H1 (cell line): Measurements from ENCODE around the gene EXOC5. TPM values are rescaled to one million over a fixed set of nuclear protein-coding genes. Genes with fewer than 3 reads are reported as not detected.

Source experiments
- CTCF ChIA-PET: fragments of 300-600 bp; sonication (Branson Sonifier 250); formaldehyde crosslinking; loops from one replicate; lab custom pipeline; 2021; ENCODE audit not compliant: partially characterized antibody; lab: Charles Lee
- POLR2A ChIA-PET: fragments of 300-600 bp; sonication (Branson Sonifier 250); formaldehyde crosslinking; loops from one replicate; lab custom pipeline; 2021; ENCODE audit warnings: inconsistent platforms; ENCODE audit not compliant: partially characterized antibody; lab: Charles Lee
- DNase-seq, 2 experiments: peaks; one replicate each; pipeline versions ENCODE4 v3.0.0 to v3.0.0-alpha.2; 2010 to 2022; ENCODE audit warnings: low spot score in 2 of 2, low read depth in 1 of 2, mixed read lengths in 1 of 2
- FAIRE-seq: peaks from 2 replicates; lab custom pipeline; 2011; peaks lifted over from hg19 to GRCh38; lab: Jason Lieb, UNC
- H2AFZ ChIP-seq: 2 replicates; pipeline ENCODE4 v1.8.1; 2012; ENCODE audit warnings: low read length, inconsistent platforms
- H2AK5ac ChIP-seq: 2 replicates; pipeline ENCODE4 v1.6.1; 2013; ENCODE audit warnings: low read depth, low read length
- H2BK120ac ChIP-seq: replicated peaks from 2 replicates; pipeline ENCODE3; 2013; ENCODE audit warnings: low read depth, low read length, inconsistent platforms
- H2BK12ac ChIP-seq: 2 replicates; pipeline ENCODE4 v1.6.1; 2013; ENCODE audit warnings: low read depth, low read length
- H2BK15ac ChIP-seq: 2 replicates; pipeline ENCODE4 v1.6.1; 2013; ENCODE audit warnings: low read length
- H2BK20ac ChIP-seq: 2 replicates; pipeline ENCODE4 v1.6.1; 2013; ENCODE audit warnings: low read length
- H2BK5ac ChIP-seq: 2 replicates; pipeline ENCODE4 v1.6.1; 2013; ENCODE audit warnings: low read depth, low read length
- H3K14ac ChIP-seq: 2 replicates; pipeline ENCODE4 v1.6.1; 2013; ENCODE audit warnings: inconsistent platforms; ENCODE audit not compliant: insufficient read length
- H3K18ac ChIP-seq: 2 replicates; pipeline ENCODE4 v1.6.1; 2013; ENCODE audit warnings: low read length; ENCODE audit errors: extremely low read depth
- H3K23ac ChIP-seq: 2 replicates; pipeline ENCODE4 v1.6.1; 2013; ENCODE audit warnings: inconsistent platforms; ENCODE audit not compliant: insufficient read length
- H3K23me2 ChIP-seq: 2 replicates; pipeline ENCODE4 v1.6.1; 2013; ENCODE audit warnings: low read depth, low read length
- H3K27ac ChIP-seq: 2 replicates; pipeline ENCODE4 v1.6.1; 2011; ENCODE audit warnings: low read depth, low read length, inconsistent platforms
- H3K27me3 ChIP-seq, 4 experiments: replicated peaks in 1 of 4; 1 replicate in 1 of 4; 2 replicates in 3 of 4; pipeline versions ENCODE4 v1.6.1 to v1.8.1; 2011 to 2013; ENCODE audit warnings: low read length in 3 of 4, mild to moderate bottlenecking in 3 of 4, inconsistent platforms in 2 of 4, mixed read lengths in 2 of 4, moderate library complexity in 1 of 4; ENCODE audit not compliant: control insufficient read depth in 3 of 4, insufficient read depth in 3 of 4; ENCODE audit errors: extremely low read depth in 1 of 4
- H3K36me3 ChIP-seq, 4 experiments: 2 replicates each; pipeline versions ENCODE4 v1.6.1 to v1.8.1; 2011 to 2013; ENCODE audit warnings: mild to moderate bottlenecking in 4 of 4, low read length in 3 of 4, moderate library complexity in 2 of 4, control low read depth in 1 of 4, inconsistent platforms in 1 of 4; ENCODE audit not compliant: insufficient read depth in 4 of 4, control insufficient read depth in 2 of 4
- H3K4ac ChIP-seq: replicated peaks from 2 replicates; pipeline ENCODE3; 2013; ENCODE audit warnings: low read length, low read depth, mixed read lengths, inconsistent platforms; ENCODE audit not compliant: insufficient read length
- H3K4me1 ChIP-seq, 4 experiments: replicated peaks in 1 of 4; 1 replicate in 1 of 4; 2 replicates in 3 of 4; pipeline versions ENCODE4 v1.6.1 to v1.8.1; 2011 to 2013; ENCODE audit warnings: low read length in 3 of 4, inconsistent platforms in 2 of 4, mixed read lengths in 1 of 4; ENCODE audit not compliant: insufficient read depth in 4 of 4, control insufficient read depth in 3 of 4
- H3K4me2 ChIP-seq, 2 experiments: 2 replicates each; pipeline versions ENCODE4 v1.6.1 to v1.8.1; 2011 to 2013; ENCODE audit warnings: low read depth in 2 of 2, low read length in 2 of 2, control low read depth in 1 of 2, inconsistent platforms in 1 of 2, mild to moderate bottlenecking in 1 of 2; ENCODE audit not compliant: insufficient read depth in 1 of 2
- H3K4me3 ChIP-seq, 4 experiments: fragments of 200-600, 300-600 bp in 1 of 4; sonication (generic), shearing (Covaris generic), sonication (Bioruptor Twin) in 1 of 4; 2 replicates each; pipeline versions ENCODE4 v1.5.1 to v1.8.1; 2011 to 2016; ENCODE audit warnings: low read length in 4 of 4, low read depth in 3 of 4, control low read depth in 2 of 4, inconsistent platforms in 2 of 4, mild to moderate bottlenecking in 2 of 4, mixed read lengths in 1 of 4, moderate library complexity in 1 of 4; ENCODE audit not compliant: insufficient read depth in 2 of 4; ENCODE audit errors: extremely low read depth in 1 of 4
- H3K56ac ChIP-seq: replicated peaks from 2 replicates; pipeline ENCODE3; 2013; ENCODE audit warnings: low read depth, mild to moderate bottlenecking, mixed read lengths, low read length, inconsistent platforms; ENCODE audit not compliant: insufficient read length
- H3K79me1 ChIP-seq: 2 replicates; pipeline ENCODE4 v1.6.1; 2013; ENCODE audit warnings: low read depth, low read length, control low read depth
- H3K79me2 ChIP-seq, 2 experiments: 2 replicates each; pipeline versions ENCODE4 v1.6.1 to v1.8.1; 2012 to 2013; ENCODE audit warnings: low read length in 2 of 2, mild to moderate bottlenecking in 2 of 2, inconsistent platforms in 1 of 2; ENCODE audit not compliant: insufficient read depth in 2 of 2, control insufficient read depth in 1 of 2
- H3K9ac ChIP-seq, 4 experiments: replicated peaks in 1 of 4; 1 replicate in 1 of 4; 2 replicates in 3 of 4; pipeline versions ENCODE4 v1.6.1 to v1.8.1; 2011 to 2013; ENCODE audit warnings: low read depth in 3 of 4, low read length in 3 of 4, control low read depth in 2 of 4, mild to moderate bottlenecking in 2 of 4, moderate library complexity in 2 of 4, inconsistent platforms in 1 of 4; ENCODE audit errors: extremely low read depth in 1 of 4
- H3K9me3 ChIP-seq, 2 experiments: 2 replicates each; pipeline versions ENCODE4 v1.6.1 to v1.8.1; 2012 to 2013; ENCODE audit warnings: mild to moderate bottlenecking in 2 of 2, moderate library complexity in 2 of 2, control low read depth in 1 of 2, inconsistent platforms in 1 of 2, low read depth in 1 of 2, low read length in 1 of 2, mixed read lengths in 1 of 2; ENCODE audit not compliant: insufficient read depth in 2 of 2
- H4K20me1 ChIP-seq, 2 experiments: replicated peaks in 1 of 2; 2 replicates each; pipeline versions ENCODE3 to v1.8.1; 2011 to 2013; ENCODE audit warnings: inconsistent platforms in 2 of 2, low read length in 2 of 2, mild to moderate bottlenecking in 1 of 2; ENCODE audit not compliant: insufficient read depth in 2 of 2, control insufficient read depth in 1 of 2
- H4K5ac ChIP-seq: 2 replicates; pipeline ENCODE4 v1.6.1; 2013; ENCODE audit warnings: low read length, low read depth, mixed read lengths, inconsistent platforms; ENCODE audit not compliant: insufficient read length
- H4K8ac ChIP-seq: 2 replicates; pipeline ENCODE4 v1.8.0; 2013; ENCODE audit warnings: mild to moderate bottlenecking, moderate library complexity, low read length, inconsistent platforms; ENCODE audit not compliant: insufficient read depth; ENCODE audit errors: extremely low read depth
- H4K91ac ChIP-seq: replicated peaks from 2 replicates; pipeline ENCODE3; 2013; ENCODE audit warnings: low read length, mixed read lengths, inconsistent platforms; ENCODE audit not compliant: insufficient read length
- ATF3 ChIP-seq: IDR thresholded peaks from 2 replicates; pipeline ENCODE4 v1.6.1; 2011; ENCODE audit warnings: low read depth, mild to moderate bottlenecking, low read length; ENCODE audit not compliant: insufficient read depth
- CBX8 ChIP-seq: fragments of 300-800, 300-1000 bp; sonication (generic); IDR thresholded peaks from 2 replicates; pipeline ENCODE4 v1.7.1; 2016; ENCODE audit warnings: low read depth, low read length, borderline replicate concordance
- FOSL1 ChIP-seq: IDR thresholded peaks from 2 replicates; pipeline ENCODE4 v1.6.1; 2011; ENCODE audit warnings: mild to moderate bottlenecking, low read depth, low read length, moderate library complexity; ENCODE audit not compliant: insufficient read depth
- JUN ChIP-seq: IDR thresholded peaks from 2 replicates; pipeline ENCODE4 v1.6.1; 2011; ENCODE audit warnings: low read depth, mild to moderate bottlenecking, improper control_type of control experiment, low read length
- RBBP5 ChIP-seq: IDR thresholded peaks from 2 replicates; pipeline ENCODE4 v1.7.1; 2012; ENCODE audit warnings: low read depth, mild to moderate bottlenecking, inconsistent platforms, low read length, moderate library complexity, borderline replicate concordance
- RNF2 ChIP-seq: fragments of 200-900, 300-1000 bp; sonication (generic); IDR thresholded peaks from 2 replicates; pipeline ENCODE4 v1.7.1; 2016; ENCODE audit warnings: borderline replicate concordance, low read depth, mild to moderate bottlenecking, antibody characterized with exemption, low read length; ENCODE audit not compliant: poor library complexity, severe bottlenecking; ENCODE audit errors: missing control alignments
- SP1 ChIP-seq: IDR thresholded peaks from 2 replicates; pipeline ENCODE4 v1.6.1; 2011; ENCODE audit warnings: low read depth, low read length
- SP2 ChIP-seq: IDR thresholded peaks from 2 replicates; pipeline ENCODE4 v1.6.1; 2012; ENCODE audit warnings: mild to moderate bottlenecking, low read length, inconsistent platforms
- SP4 ChIP-seq: IDR thresholded peaks from 2 replicates; pipeline ENCODE4 v1.6.1; 2012; ENCODE audit warnings: low read length, inconsistent platforms
- SRF ChIP-seq: IDR thresholded peaks from 2 replicates; pipeline ENCODE4 v1.6.1; 2011; ENCODE audit warnings: mild to moderate bottlenecking, low read depth, low read length, moderate library complexity
- YY1 ChIP-seq: IDR thresholded peaks from 2 replicates; pipeline ENCODE4 v1.6.1; 2011; ENCODE audit warnings: low read depth, mild to moderate bottlenecking, low read length
- ZNF274 ChIP-seq: IDR thresholded peaks from 2 replicates; pipeline ENCODE4 v1.7.0; 2012; ENCODE audit warnings: low read length, borderline replicate concordance; ENCODE audit errors: extremely low read depth
- WGBS, 2 experiments: shearing (Covaris generic) in 1 of 2; methylation state at CpG; one replicate each; pipeline versions ENCODE4 v1.1.6 to v1.1.7; 2013 to 2015; ENCODE audit warnings: low lambda C conversion rate in 2 of 2, mixed read lengths in 2 of 2, inconsistent platforms in 1 of 2, low coverage in 1 of 2, missing lambda C conversion rate in 1 of 2; ENCODE audit not compliant: insufficient replicate concordance in 2 of 2, insufficient coverage in 1 of 2, insufficient read length in 1 of 2; ENCODE audit errors: extremely low coverage in 1 of 2, missing lambda C conversion rate in 1 of 2; 5-methylcytosine and 5-hydroxymethylcytosine counted together
- polyA plus RNA-seq, 7 experiments: library from polyadenylated mRNA; depleted of rRNA in 3 of 7; stranded (reverse) in 5 of 7; unstranded in 2 of 7; fragments of >200 nt in 5 of 7; fragments of 200-250 nt in 2 of 7; gene quantifications; 1 replicate in 5 of 7; 2 replicates in 1 of 7; 4 replicates in 1 of 7; pipeline versions ENCODE4 v1.2.1 to v1.2.3, GENCODE V29; 2011 to 2013; ENCODE audit warnings: missing spikeins in 2 of 7, mixed read lengths in 2 of 7
- total RNA-seq: library from RNA; stranded (reverse); fragmentation: NEBNext Ultra II Directional; extraction: Animal tissue kit (Norgen Biotek cat#: 25700); gene quantifications from 2 replicates; pipeline ENCODE4 v1.2.1, GENCODE V29; 2021

The EXOC5 gene
- total and polyA plus RNA-seq, 2 of the 8 experiments (the other 6 are each of a cell fraction or from before 2014, with no cell fraction given) = 23.0 to 86.7 TPM

- Histone ChIP-seq H2BK20ac (no peak overlapping the region), H3K56ac (no peak overlapping the region), H3K36me3 (peaks cover 0 to 15% (median 1%) of the 10 kb centered on the region in 4 experiments; a peak in 2 of 8 replicates), H2BK120ac (no peak overlapping the region), H4K8ac (no peak overlapping the region), H3K4me3 (no peak overlapping the region), H3K23me2 (no peaks in the 10 kb centered on the region), H2BK5ac (no peak overlapping the region), H2BK12ac (no peak overlapping the region), H3K4me1 (no peaks in the 10 kb centered on the region), H3K4ac (no peak overlapping the region), H3K18ac (no peak overlapping the region), H3K79me1 (no peaks in the 10 kb centered on the region), H3K27me3 (no peaks in the 10 kb centered on the region), H4K20me1 (peaks cover 0 to 6% of the 10 kb centered on the region in 2 experiments), H3K27ac (no peak overlapping the region), H4K5ac (no peak overlapping the region), H3K79me2 (peaks cover 0 to 10% of the 10 kb centered on the region in 2 experiments; a peak in 1 of 4 replicates), H2AK5ac (no peak overlapping the region), H2AFZ (no peak overlapping the region), H4K91ac (no peak overlapping the region), H3K14ac (no peak overlapping the region), H2BK15ac (no peak overlapping the region), H3K9me3 (no peaks in the 10 kb centered on the region), H3K9ac (no peak overlapping the region), H3K4me2 (no peak overlapping the region), H3K23ac (no peak overlapping the region)
- TF ChIP-seq SP1 = no peak
- TF ChIP-seq SRF = no peak
- TF ChIP-seq RBBP5 = no peak
- no peak for TF ChIP-seq YY1
- TF ChIP-seq JUN = no peak
- no peak for TF ChIP-seq CBX8
- TF ChIP-seq SP2 = no peak
- no peak for TF ChIP-seq ZNF274
- TF ChIP-seq SP4 = no peak
- TF ChIP-seq RNF2 = no peak
- TF ChIP-seq ATF3 = no peak
- no peak for TF ChIP-seq FOSL1
- POLR2A ChIA-PET = interaction anchor here (0.9 to 1.2 kb wide), 2 partner anchors 16 to 24 kb away, joined by 3 to 4 read pairs; partner anchors contain the start of genes AP5M1 and EXOC5
- 83% methylated on average over 2 of the region's 2 CpGs; no CpG with 5 or more reads in 1 of the 2 experiments for WGBS, 2 experiments
- CTCF ChIA-PET = no interaction called here
- FAIRE-seq = no peak
- DNase-seq = no peak
These were observed 24.6 kb downstream of the EXOC5 start for GRCh38 chr14:57244106-57244505.
